NCI-H1105 treated with DMSO at 0.1 percent for 48 hours (cell line): ENCODE results near the gene C11orf21.

ENCODE experiments used
- DNase-seq: peaks from one replicate; lab custom pipeline; 2025; lab: John Stamatoyannopoulos, UW

The C11orf21 gene

DNA sequence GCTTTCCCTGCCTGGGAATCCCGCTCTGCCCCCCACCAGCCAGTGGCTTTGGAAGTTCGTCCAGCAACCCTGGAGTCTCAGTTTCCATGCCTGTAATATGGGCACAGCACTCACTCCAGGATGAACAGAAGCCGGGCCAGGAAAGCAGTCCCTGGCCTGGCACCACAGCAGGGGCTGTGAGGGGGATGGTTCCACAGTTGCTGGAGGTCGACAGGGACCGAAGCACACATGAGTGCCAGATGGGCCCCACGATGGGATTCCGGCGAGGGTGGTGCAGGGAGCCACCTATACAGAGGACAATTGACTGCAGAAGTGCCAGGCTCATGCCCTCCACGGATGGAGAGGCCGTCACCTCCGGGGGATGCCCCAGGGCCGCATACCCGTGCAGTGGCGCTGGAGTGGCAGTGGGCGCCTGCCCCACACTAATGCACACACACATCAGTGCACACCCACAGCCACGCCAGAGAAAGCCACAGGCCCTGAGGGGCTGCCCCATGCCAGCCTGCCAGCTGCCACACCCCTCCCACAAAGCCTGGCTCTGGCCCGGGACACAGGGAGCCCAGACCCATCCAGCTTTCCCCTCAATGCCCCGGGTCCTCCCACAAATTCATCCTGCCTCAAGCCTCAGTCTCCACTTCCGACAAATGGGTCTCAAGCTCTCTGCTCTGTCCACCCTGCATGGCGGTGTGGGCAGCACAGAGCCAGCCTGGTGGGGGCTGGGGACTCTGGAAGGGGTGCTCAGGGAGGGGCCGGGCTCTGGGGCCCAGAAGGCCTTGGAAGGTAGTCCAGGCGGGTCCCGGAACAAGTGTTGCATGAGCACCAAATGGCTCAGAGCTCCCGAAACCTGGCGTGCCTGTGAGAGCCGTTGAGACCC, 41.0 kb downstream of the C11orf21 start:
- no peak for DNase-seq

DNA sequence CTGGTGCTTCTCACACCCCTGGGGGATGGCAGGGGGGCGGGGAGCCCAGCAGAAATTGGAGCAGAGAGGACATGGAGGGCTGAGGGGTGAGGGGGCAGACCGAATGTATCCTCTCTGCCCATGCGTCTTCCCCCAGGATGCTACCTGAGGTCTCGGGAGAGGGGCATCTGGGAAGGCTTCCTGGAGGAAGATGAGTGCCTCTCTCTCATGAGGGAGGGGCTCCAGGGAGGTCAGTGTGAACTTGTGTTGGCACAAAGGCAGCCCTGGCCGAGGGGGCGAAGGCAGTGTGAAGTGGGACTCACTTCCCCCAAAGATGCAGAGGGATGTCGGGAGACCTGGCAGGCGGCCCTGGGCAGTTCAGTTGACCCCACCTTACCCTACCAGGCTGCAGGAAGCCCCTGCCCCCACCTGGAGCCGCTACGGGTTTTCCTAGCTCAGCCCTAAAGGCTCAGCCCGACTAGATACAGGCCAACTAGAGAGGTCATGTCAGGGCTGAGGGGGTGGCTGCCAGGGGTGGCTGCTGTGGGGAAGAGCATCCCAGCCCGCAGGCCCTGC, 41.7 kb downstream of the C11orf21 start:
- no peak for DNase-seq

DNA sequence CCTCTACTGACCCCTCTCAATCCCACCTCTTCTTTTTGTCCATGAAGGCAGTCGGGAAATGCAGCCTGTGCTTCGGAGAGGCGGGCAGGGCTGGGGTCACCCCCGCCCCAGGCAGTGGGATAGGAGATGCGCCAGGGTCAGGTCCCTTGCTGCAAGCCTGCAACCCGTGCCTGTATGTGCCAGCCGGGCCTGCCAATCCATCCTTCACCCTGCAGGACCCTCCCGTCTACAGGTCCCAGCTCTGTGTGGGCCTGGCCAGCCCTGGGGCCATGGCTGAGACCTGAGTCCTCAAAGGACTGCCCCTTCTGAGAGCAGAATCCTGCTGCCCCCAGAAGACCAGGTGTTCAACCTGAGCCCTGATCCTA, 42.3 kb downstream of the C11orf21 start:
- DNase-seq, result no peak

DNA sequence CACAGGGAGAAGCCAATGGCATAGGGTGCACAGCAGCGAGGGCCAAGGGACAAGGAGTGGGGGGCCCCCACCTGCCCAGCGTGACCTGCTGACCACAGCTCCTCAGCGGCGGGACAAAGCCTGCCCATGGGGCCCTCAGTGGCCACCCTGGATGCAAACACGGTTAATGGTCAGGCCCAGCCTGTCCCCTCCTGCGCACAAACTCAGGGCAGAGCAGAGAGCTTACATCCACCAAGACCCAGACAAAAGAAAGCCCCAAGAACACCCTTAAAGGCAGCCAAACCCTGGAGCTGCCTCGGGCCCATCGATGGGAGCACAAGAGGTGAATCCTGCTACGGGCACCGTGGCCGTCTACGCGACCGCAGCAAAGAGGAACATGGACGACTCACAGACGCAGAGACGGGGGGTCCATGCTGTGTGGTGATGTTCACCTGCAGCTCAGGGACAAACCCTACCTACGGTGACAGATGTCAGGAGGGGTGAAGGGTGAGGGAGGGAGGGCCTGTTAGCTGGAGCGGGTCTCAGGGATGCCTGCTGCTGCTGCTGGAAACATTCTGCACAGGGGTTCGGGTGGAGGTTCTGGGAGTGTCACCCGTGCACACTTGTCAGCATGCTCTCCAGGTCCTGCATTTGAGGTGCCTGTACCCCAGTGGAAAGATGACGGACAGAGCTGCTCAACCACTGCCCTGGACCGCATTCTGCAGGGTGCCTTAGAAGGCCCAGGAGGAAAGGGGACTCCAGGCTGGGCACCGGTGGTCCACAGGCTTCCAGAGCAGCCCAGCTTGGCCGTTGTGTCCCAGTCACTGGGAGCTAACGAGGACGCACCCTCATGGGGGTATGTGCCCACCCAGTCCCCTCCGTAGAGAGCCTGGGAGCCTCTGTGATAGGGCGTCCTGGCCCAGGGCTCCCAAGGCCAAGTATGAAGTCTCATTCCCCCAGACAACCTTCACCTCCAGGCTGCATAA, 42.9 kb downstream of the C11orf21 start:
- no peak for DNase-seq

DNA sequence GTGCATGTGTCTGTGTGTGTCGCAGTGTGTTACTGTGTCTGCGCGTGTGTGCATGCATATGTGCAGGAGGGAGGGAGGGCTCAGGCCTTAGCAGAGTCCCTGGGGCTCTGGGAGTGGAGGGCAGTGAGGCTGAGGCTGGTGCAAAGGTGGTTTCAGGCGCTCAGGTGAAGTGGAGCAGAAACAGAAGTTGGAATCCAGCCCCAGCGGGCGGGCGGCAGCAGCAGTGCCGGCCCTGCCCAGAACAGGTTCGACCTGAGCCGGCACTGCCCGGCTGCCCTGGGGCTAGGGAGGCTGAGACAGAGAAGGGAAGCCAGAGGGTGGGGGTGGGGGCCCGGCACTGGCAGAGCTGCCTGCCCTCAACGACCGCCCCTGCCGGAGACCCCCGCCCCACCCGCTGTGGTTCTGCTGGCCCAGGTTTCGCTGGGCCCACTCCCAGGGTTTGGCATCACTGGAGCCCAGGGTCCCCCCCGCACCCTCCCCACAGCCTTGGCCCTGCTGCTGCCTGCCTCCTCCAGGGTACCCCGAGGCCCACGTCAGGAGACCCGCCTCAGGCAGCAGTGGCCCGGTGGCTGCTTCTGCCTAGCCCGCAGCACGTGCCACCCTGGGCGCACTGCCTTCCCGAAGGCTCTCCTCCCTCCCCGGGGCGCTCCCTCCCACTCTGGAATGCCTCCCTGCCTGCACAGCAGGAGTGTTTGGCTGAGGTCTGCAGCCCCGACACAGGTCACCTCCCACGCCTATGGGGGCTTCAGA, 44.6 kb downstream of the C11orf21 start:
- no peak for DNase-seq

DNA sequence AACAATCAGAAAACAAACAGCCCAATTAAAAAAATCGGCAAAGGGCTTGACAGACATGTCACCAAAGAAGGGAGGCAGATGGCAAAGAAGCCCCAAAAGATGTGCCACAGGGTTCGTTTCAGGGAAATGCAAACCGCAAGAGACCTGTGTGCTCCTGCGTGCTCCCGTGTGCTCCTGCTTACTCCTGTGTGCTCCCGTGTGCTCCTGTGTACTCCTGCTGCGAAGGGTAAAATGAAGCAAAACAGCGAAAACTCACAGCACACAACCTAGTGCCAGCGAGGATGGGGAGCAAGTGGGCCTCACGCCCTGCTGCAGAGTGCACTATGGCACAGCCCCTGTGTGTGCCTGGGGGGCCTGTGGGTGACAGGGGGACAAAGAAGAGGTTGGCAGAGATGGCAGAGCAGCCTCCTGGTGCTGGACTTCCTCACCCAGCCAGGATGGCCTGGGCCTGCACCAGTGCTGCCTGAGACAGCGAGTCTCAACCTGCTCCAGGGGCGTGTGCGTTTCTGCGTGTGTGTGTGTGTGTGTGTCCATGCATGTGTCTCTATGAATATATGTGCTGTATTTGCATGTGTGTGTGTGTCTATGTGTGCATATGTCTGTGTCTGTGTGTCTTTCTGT, 45.3 kb downstream of the C11orf21 start:
- DNase-seq, result no peak

DNA sequence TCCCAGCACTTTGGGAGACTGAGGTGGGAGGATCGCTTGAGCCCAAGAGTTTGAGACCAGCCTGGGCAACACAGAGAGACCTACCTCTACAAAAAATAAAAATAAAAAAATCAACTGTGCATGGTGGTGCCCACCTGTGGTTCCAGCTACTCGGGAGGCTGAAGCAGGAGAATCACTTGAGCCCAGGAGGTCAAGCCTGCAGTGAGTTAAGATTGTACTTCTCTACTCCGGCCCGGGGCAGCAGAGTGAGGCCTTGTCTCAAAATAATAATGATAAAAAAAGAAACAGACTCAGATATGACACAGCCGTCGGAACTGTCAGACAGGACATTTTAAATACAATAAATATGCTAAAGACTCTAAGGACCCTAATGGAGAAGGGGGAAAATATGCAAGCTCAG, 49.7 kb downstream of the C11orf21 start:
- DNase-seq, result no peak

DNA sequence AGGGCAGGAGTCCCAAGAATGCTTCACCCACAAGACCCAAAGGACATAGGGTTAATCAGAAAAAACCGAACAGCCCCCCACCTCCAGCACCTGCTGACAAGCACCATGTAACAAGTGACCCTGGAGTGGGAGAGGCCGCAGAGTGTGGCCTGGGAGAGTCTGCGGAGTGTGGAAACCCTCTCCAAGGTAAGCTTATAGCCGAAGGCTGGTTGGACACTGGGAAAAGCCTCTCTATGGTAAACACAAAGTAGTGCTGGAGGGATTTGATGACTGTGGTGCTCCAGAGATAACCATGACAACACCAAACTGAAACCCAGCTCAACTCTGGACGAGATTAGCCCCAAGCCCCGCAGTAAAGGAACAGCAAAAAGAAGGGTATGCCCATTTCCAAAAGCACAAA, 50.6 kb downstream of the C11orf21 start:
- no peak for DNase-seq

DNA sequence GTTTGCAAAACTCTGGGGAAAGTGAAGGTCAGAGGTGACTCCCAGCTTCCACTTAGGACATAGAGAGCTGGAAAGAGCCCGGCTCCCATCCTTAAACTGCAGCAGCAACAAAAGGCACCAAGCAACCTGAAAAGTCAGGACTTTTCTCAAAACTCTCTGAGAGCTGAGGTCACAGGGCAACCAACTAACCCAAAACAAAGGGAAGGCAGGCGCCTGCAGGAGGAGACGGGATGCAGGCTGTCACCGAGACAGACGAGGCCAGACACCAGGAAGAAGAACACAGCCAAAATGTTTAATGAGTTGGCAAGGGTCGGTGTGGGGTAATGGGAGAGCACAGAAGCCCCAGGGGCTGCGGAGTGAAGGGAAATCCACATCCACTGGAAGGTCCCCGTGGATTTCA, 51.2 kb downstream of the C11orf21 start:
- no peak for DNase-seq

DNA sequence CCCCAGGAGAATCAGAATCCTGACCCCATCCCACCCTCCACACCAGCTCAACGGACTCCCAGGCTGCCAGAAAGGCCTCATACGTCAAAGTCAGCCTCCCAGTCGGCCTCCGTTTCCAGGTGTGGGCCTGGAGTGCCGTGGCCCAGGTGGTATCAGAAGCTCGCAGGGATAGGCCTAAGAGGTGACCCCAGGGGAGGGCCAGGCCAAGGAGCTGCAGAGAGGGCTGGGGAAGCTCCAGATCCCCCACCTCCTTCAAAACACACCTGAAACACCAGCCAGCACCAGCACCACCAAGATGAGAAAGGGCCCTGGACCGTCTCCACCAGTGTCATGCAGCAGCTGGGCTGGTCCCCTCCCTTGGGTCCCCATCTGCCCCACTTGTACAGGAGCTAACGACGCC, 51.7 kb downstream of the C11orf21 start:
- no peak for DNase-seq

DNA sequence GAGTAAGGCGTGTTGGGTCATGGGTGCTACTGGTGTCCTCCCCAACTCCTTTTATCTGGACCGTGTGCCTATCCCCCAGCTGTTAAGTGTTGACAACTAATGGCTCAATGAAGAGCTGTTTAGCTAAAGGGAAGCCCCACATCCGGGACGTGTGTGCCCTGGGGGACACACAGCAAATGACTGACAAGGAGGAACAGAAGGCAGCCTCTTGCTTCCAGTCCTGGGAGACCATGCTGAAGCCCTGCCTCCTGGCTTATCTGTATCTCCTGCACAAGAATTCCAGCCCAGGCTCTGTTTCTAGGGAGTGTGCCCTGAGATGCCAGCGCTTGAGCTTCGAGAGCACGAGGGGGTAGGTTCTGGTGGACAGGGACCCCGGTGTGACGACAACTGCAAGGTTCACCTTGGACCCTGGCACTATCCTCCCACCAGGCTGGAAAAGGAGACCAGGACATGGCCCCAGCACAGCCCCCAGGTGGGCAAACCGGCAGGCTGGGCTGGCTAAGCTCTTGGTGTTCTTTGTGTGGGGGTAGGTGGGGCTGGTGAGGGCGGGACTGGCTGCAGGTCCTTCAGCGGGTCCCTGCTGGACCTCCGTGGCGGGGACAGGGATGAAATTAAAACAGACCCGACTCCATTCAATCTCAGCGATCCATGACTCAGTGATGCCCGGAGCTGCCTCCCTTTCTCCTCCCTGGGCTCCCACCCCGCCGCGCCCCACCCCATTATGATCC, 52.4 kb downstream of the C11orf21 start:
- no peak for DNase-seq

DNA sequence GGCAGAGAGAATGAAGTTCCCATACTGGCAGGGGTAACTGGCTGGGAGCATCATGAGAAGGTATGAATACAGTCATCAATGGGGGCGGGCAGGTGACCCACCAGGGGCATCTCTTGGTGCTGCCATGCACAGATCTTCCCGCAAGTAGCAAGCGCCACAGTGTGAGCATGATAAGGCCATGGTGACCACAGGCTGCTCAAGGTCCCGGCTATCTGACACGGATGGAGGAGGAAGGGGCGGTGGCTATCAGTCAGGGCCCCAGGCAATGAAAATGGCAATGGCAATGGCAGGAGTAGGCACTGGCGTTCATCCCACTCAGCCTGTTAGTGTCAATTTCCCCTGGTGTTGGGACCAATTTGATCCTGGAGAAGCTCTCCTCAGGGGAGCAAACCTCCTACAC, 53.0 kb downstream of the C11orf21 start:
- DNase-seq, result no peak

DNA sequence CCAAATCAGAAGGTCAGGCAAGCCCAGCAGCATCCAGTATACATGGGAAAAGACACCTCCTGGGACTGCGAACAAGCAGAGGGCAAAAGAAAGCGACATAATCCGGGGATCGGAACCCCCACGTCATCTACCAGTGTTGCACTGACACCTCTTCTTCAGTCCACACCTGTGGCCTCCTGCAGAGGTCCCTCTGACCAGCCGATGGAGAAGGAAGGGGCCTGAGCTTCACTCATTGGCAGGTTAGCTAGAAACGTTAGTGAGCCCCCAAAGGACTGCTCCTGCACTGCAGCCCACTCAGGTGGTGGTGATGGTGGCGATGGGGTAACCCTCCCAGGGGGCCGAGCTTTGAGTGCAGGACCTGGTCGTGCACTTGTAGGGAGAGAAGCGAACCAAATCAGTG, 53.5 kb downstream of the C11orf21 start:
- no peak for DNase-seq

DNA sequence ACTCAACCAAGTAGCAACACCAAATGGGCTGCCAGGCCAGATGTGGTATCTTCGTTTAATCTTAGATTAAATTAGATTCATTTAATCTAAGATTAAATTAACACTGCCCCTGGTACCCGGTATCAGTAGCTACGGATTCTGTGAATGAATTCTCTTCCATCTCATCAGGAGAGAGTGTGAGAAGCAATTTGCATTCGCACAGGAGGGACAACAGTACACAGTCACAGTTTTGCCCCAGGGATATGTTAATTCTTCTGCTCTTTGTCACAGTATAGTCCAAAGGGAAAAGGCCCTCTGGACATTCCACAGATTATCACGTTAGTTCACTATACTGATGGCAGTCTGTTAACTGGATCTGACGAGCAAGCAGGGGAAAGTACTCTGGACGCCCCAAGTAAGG, 54.2 kb downstream of the C11orf21 start:
- no peak for DNase-seq
